CD8-positive, alpha-beta memory T cell (primary cell): ENCODE measurements around the gene ZC3H4. TPM values are rescaled to one million over a fixed set of nuclear protein-coding genes. Genes with fewer than 3 reads are reported as not detected.

Experiments
- CTCF ChIA-PET: fragments of 350-600 bp; sonication (Branson Sonifier 250); formaldehyde crosslinking; loops from one replicate; lab custom pipeline; 2021; ENCODE audit warnings: antibody characterized with exemption; lab: Charles Lee
- POLR2A ChIA-PET: fragments of 350-600 bp; sonication (Branson Sonifier 250); formaldehyde crosslinking; loops from one replicate; lab custom pipeline; 2021; ENCODE audit warnings: antibody characterized with exemption; lab: Charles Lee
- DNase-seq, 5 donors: peaks; one replicate each; pipeline versions ENCODE4 v3.0.0 to v3.0.0-alpha.2; 2020 to 2022; ENCODE audit warnings: mixed read lengths in 1 of 5
- H3K27ac ChIP-seq: one replicate; pipeline ENCODE4 v1.7.0; 2013; ENCODE audit warnings: low read depth, mild to moderate bottlenecking, low read length, moderate library complexity
- H3K27me3 ChIP-seq: 2 replicates; pipeline ENCODE4 v1.7.0; 2013; ENCODE audit warnings: low read length, mild to moderate bottlenecking; ENCODE audit not compliant: insufficient read depth, poor library complexity, severe bottlenecking
- H3K36me3 ChIP-seq: 2 replicates; pipeline ENCODE4 v1.7.0; 2013; ENCODE audit warnings: mild to moderate bottlenecking, low read length, moderate library complexity; ENCODE audit not compliant: insufficient read depth
- H3K4me1 ChIP-seq: 2 replicates; pipeline ENCODE4 v1.7.0; 2013; ENCODE audit warnings: mild to moderate bottlenecking, low read length, moderate library complexity; ENCODE audit not compliant: insufficient read depth
- H3K4me3 ChIP-seq: 2 replicates; pipeline ENCODE4 v1.7.0; 2013; ENCODE audit warnings: mild to moderate bottlenecking, low read length
- H3K9me3 ChIP-seq: 2 replicates; pipeline ENCODE4 v1.7.0; 2013; ENCODE audit warnings: mild to moderate bottlenecking, low read length
- H3K27ac Mint-ChIP-seq, 8 donors: one replicate each; pipeline ENCODE4 v1.8.0; 2020 to 2021; ENCODE audit warnings: mixed read lengths in 8 of 8, mild to moderate bottlenecking in 6 of 8, inconsistent platforms in 3 of 8, moderate library complexity in 3 of 8
- H3K27me3 Mint-ChIP-seq, 2 donors: one replicate each; pipeline ENCODE4 v1.8.0; 2020 to 2021; ENCODE audit warnings: mixed read lengths in 2 of 2, mild to moderate bottlenecking in 1 of 2, moderate library complexity in 1 of 2
- H3K36me3 Mint-ChIP-seq, 3 donors: one replicate each; pipeline ENCODE4 v1.8.0; 2020 to 2021; ENCODE audit warnings: mixed read lengths in 3 of 3, inconsistent platforms in 1 of 3, mild to moderate bottlenecking in 1 of 3
- H3K4me1 Mint-ChIP-seq, 3 donors: one replicate each; pipeline ENCODE4 v1.8.0; 2020 to 2021; ENCODE audit warnings: mixed read lengths in 3 of 3, inconsistent platforms in 1 of 3, mild to moderate bottlenecking in 1 of 3
- H3K4me3 Mint-ChIP-seq, 7 donors: one replicate each; pipeline ENCODE4 v1.8.0; 2020 to 2021; ENCODE audit warnings: mixed read lengths in 7 of 7, mild to moderate bottlenecking in 6 of 7, moderate library complexity in 4 of 7, inconsistent platforms in 2 of 7
- H3K9me3 Mint-ChIP-seq, 5 donors: one replicate each; pipeline ENCODE4 v1.8.0; 2020 to 2022; ENCODE audit warnings: mixed read lengths in 5 of 5, mild to moderate bottlenecking in 3 of 5, moderate library complexity in 2 of 5, inconsistent platforms in 1 of 5
- polyA plus RNA-seq: library from polyadenylated mRNA; unstranded; fragments of 300-500 nt; fragmentation: Illumina TruSeq; gene quantifications from one replicate; pipeline ENCODE4 v1.2.3, GENCODE V29; 2021
- total RNA-seq, 2 experiments: library from RNA; stranded (reverse); gene quantifications; one replicate each; pipeline ENCODE4 v1.2.3, GENCODE V29; 2021

Gene ZC3H4
- total and polyA plus RNA-seq, 3 experiments from 2014 or later: 3.2 to 99.6 (median 90.3) TPM

DNA sequence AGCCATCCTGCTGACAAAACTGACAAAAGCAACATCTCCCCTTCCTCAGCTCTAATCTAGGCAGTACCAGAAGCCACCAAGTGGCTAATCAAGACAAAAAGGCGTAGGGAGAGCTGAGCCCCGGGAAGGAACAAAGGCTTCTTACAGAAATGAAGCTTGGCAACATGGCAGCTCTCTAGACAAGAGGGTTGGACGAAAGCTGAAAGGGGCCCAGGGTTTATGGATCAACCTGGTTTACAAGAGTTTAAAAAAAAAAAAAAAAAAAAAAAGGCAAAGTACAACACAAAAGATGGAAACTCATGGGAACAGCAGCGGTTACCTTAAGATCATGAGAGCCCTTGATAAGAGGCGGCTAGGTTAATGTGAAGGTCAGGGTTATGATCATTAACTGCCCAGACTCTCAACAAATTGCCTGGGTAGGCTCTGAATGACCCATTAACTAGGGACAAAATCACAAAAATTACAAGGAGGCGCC is 14.0 kb downstream of the ZC3H4 start:
- POLR2A ChIA-PET: interaction anchor here (0.7 kb wide), 1 partner anchor 57 kb away, joined by 6 read pairs; no protein-coding TSS in a partner anchor
- no peaks in the 10 kb centered on the region for H3K36me3 ChIP-seq
- peaks cover 25% of the 10 kb centered on the region for H3K4me1 ChIP-seq

DNA sequence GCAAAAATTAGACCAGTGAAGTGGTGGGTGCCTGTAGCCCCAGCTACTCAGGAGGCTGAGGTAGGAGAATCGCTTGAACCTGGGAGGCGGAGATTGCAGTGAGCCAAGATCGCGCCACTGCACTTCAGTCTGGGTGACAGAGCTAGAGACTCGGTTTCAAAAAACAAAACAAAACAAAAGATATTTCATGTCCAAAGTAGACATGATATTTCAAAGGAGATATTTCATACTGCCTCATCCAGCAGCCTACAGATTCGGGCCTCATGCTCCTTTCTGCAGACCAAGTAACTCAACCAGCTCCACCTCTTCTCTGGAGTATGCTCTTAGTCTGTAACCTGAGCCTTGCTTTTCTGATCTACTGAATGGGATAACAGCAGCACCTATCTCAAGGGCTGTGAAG is 15.0 kb downstream of the ZC3H4 start:
- Mint-ChIP-seq H3K36me3 (peaks cover 0 to 49% (median 11%) of the 10 kb centered on the region in 3 donors), H3K4me3 (no peak overlapping the region), H3K27ac (peak overlapping the region in 5 of 8 donors; percentile 32 to 64 (median 50)), H3K4me1 (peaks cover 52 to 70% (median 61%) of the 10 kb centered on the region in 3 donors), H3K9me3 (no peaks in the 10 kb centered on the region), H3K27me3 (no peaks in the 10 kb centered on the region)
- ChIA-PET CTCF (interaction anchor here (0.8 to 1.2 kb wide), 2 partner anchors 19 to 27 kb away, joined by 3 read pairs; no protein-coding TSS in a partner anchor), POLR2A (interaction anchor here (1.5 kb wide), 1 partner anchor 15 kb away, joined by 5 read pairs; the partner anchor contains the start of gene ZC3H4)
- no peak overlapping the region for H3K4me3 ChIP-seq
- H3K36me3 ChIP-seq: peaks cover 4% of the 10 kb centered on the region
- no peaks in the 10 kb centered on the region for H3K9me3 ChIP-seq
- no peak overlapping the region for H3K27ac ChIP-seq
- peaks cover 36% of the 10 kb centered on the region for H3K4me1 ChIP-seq
- DNase-seq: no peak
- no peaks in the 10 kb centered on the region for H3K27me3 ChIP-seq

More for the DNA sequence above, 14.0 kb downstream of the ZC3H4 start:
- Histone ChIP-seq H3K27me3 (no peaks in the 10 kb centered on the region), H3K9me3 (no peaks in the 10 kb centered on the region), H3K27ac (no peak overlapping the region), H3K4me3 (no peak overlapping the region)
- Mint-ChIP-seq H3K27me3 (no peaks in the 10 kb centered on the region), H3K27ac (no peak overlapping the region), H3K4me1 (peaks cover 42 to 64% (median 58%) of the 10 kb centered on the region in 3 donors), H3K9me3 (no peaks in the 10 kb centered on the region), H3K4me3 (no peak overlapping the region), H3K36me3 (peaks cover 0 to 43% (median 8%) of the 10 kb centered on the region in 3 donors)
- CTCF ChIA-PET: interaction anchor here (0.7 to 1.4 kb wide), 5 partner anchors 14 to 185 kb away, joined by 3 to 4 read pairs (median 3); partner anchors contain the start of gene ZC3H4
- DNase-seq: no peak

DNA sequence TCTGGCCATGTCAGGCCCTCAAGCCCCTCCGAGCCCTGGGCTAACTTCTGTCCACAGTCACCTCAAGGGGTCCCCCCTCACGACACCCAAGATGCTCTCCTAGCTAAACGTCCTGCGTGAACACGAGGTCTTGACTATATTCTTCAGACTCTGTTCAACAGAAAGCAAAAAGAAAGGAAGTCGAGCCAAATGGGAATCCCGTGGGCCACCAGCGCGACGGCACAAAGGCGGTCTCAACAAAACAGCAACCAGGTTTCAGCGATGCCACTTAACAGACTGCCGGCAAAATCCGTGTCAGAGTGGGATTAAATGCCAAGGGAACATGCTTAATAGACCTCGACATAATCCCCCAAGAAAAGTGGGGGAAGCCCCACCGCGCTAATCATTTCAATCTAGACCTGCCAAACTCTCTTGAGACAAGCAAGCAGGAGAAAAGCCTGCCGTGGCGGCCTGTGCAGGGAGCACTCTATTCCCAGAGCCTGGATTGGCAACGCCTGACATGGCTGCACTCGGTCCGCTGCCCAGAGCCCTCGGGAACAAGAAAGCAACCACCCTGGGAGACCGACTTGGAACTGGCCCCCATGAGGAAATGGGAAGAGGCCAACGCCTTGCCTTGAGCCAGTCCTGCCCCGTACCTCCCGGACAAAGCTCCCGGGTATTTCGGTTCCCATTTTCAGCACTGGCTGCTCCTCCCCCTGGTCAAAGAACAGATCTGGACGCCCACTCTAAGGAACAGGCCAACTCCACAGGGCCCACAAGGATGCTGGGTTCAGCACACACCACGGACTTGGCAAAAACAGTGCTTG is 16.0 kb downstream of the ZC3H4 start:
- Histone ChIP-seq H3K27ac (no peak overlapping the region), H3K36me3 (peaks cover 6% of the 10 kb centered on the region), H3K4me1 (peaks cover 36% of the 10 kb centered on the region), H3K4me3 (no peak overlapping the region), H3K27me3 (no peaks in the 10 kb centered on the region), H3K9me3 (no peaks in the 10 kb centered on the region)
- peak overlapping the region in 3 of 8 donors; percentile 10 to 71 (median 24) for H3K27ac Mint-ChIP-seq
- POLR2A ChIA-PET: interaction anchor here (1.5 kb wide), 1 partner anchor 16 kb away, joined by 5 read pairs; the partner anchor contains the start of gene ZC3H4
- CTCF ChIA-PET: interaction anchor here (1.5 kb wide), 1 partner anchor 34 kb away, joined by 3 read pairs; no protein-coding TSS in a partner anchor
- no peaks in the 10 kb centered on the region for H3K9me3 Mint-ChIP-seq
- peaks cover 0 to 53% (median 11%) of the 10 kb centered on the region in 3 donors for H3K36me3 Mint-ChIP-seq
- H3K4me1 Mint-ChIP-seq: peaks cover 49 to 67% (median 62%) of the 10 kb centered on the region in 3 donors
- no peak overlapping the region for H3K4me3 Mint-ChIP-seq
- DNase-seq: no peak
- H3K27me3 Mint-ChIP-seq: no peaks in the 10 kb centered on the region

DNA sequence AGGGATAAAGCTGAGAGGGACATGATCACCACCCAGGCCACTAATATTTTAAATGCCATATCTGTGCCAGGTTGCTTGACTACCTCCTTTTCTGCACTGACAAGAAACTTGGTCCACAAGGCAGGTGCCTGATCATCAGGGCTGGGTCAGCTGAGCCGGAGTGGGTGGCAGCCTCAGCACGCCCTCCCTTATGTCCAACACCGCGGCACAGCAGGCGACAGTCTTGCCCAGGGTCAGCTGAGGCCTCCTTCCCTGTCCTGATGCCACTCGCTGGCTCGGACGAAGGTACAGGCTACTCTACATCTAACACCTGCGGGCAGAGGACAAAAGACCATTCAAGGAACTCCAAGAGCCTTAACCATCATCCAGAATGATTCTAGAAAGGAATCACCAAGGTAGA is 16.9 kb downstream of the ZC3H4 start:
- peaks cover 0 to 54% (median 11%) of the 10 kb centered on the region in 3 donors for H3K36me3 Mint-ChIP-seq
- peaks cover 43 to 63% (median 53%) of the 10 kb centered on the region in 3 donors for H3K4me1 Mint-ChIP-seq
- H3K9me3 Mint-ChIP-seq: no peaks in the 10 kb centered on the region
- POLR2A ChIA-PET: interaction anchor here (2.7 kb wide), 1 partner anchor 16 kb away, joined by 24 read pairs; the partner anchor contains the start of gene ZC3H4
- H3K4me3 ChIP-seq: no peak overlapping the region
- H3K27ac Mint-ChIP-seq: peak overlapping the region in 6 of 8 donors; percentile 3 to 88 (median 67)
- no peak for DNase-seq
- CTCF ChIA-PET: interaction anchor here (1.5 kb wide), 1 partner anchor 34 kb away, joined by 3 read pairs; no protein-coding TSS in a partner anchor
- H3K4me3 Mint-ChIP-seq: no peak overlapping the region
- H3K9me3 ChIP-seq: no peaks in the 10 kb centered on the region
- H3K27me3 ChIP-seq: no peaks in the 10 kb centered on the region
- H3K4me1 ChIP-seq: peaks cover 28% of the 10 kb centered on the region
- H3K27me3 Mint-ChIP-seq: no peaks in the 10 kb centered on the region
- H3K27ac ChIP-seq: no peak overlapping the region
- peaks cover 6% of the 10 kb centered on the region for H3K36me3 ChIP-seq

DNA sequence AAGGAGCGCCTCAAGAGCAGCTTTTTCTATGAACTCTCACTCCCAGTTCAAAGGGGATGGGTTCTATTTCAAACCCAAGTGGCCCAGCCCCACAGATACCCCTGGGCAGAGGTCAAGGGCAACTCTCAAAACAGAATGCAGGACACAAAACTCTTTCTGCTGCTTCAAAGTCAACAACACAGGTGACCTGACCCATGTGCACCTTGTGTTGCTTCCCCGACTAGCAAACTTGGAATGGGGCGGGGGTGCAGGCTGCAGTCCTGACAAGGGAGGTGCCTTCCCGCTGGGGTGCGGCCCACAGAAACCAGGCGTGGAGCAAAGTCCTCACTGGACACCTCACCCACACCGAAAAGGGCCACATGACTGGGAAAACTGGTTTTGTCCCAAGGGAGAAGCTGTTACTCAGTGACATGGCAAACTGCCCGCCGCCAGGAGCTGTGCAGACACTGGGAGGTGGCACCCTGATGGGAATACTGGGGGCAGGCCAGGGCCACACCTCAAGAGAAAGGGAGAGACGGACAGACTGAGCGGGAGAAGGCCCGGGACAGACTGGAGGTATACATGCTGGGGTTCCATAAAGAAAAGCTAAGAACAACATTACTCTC is 17.4 kb downstream of the ZC3H4 start:
- Mint-ChIP-seq H3K27ac (peak overlapping the region; percentile 88 to 98 (median 92)), H3K4me3 (peak overlapping the region in 1 of 7 donors; percentile 72), H3K36me3 (peaks cover 0 to 55% (median 11%) of the 10 kb centered on the region in 3 donors), H3K27me3 (no peaks in the 10 kb centered on the region), H3K4me1 (peaks cover 43 to 63% (median 53%) of the 10 kb centered on the region in 3 donors), H3K9me3 (no peaks in the 10 kb centered on the region)
- POLR2A ChIA-PET: interaction anchor here (1.1 to 2.7 kb wide), 2 partner anchors 16 to 22 kb away, joined by 3 to 24 read pairs; partner anchors contain the start of gene ZC3H4
- no peak for DNase-seq
- Histone ChIP-seq H3K4me3 (no peak overlapping the region), H3K27me3 (no peaks in the 10 kb centered on the region), H3K4me1 (peaks cover 28% of the 10 kb centered on the region), H3K9me3 (no peaks in the 10 kb centered on the region), H3K36me3 (peaks cover 6% of the 10 kb centered on the region), H3K27ac (no peak overlapping the region)
- CTCF ChIA-PET: interaction anchor here (1.2 to 3.5 kb wide), 3 partner anchors 12 to 35 kb away, joined by 3 to 16 read pairs (median 4); partner anchors contain the start of gene ZC3H4

DNA sequence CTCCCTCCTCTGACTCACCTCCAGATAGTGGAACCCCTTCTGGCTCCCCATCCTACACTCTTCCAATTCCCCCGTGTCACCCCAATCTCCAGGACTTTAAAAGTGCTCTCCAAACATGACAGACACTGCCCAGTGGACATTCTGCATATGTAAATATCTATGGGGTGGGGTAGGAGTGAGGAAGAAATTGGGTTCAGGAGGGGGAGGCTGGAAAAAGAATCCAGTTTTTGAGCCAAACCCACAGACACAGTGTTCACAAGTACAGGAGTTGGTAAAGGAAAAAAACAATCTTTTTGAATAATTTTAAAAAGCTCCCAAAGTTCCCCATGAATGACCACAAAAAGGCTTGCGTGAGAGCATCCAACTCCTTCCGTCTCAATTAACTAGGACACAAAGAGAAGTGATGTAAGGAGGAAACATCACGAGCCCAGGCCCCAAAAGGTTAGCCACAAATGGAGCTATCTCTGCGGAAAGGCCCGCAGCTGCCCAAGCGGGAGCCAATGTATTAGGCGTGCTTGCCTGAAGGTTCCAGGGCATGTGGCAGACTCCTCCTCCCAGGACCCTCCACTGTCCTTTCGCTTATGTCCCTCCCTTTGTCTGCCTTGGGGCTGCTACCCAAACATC is 18.0 kb downstream of the ZC3H4 start:
- Mint-ChIP-seq H3K4me1 (peaks cover 45 to 63% (median 56%) of the 10 kb centered on the region in 3 donors), H3K27ac (peak overlapping the region; percentile 88 to 98 (median 92)), H3K9me3 (no peaks in the 10 kb centered on the region), H3K27me3 (no peaks in the 10 kb centered on the region), H3K4me3 (peak overlapping the region in 6 of 7 donors; percentile 32 to 75 (median 66)), H3K36me3 (peaks cover 3 to 61% (median 14%) of the 10 kb centered on the region in 3 donors)
- POLR2A ChIA-PET: interaction anchor here (0.6 to 2.7 kb wide), 3 partner anchors 17 to 37 kb away, joined by 3 to 24 read pairs (median 5); partner anchors contain the start of gene ZC3H4
- Histone ChIP-seq H3K4me3 (no peak overlapping the region), H3K27me3 (no peaks in the 10 kb centered on the region), H3K9me3 (no peaks in the 10 kb centered on the region), H3K27ac (peak overlapping the region; percentile 64), H3K36me3 (peaks cover 6% of the 10 kb centered on the region), H3K4me1 (peaks cover 28% of the 10 kb centered on the region)
- CTCF ChIA-PET: interaction anchor here (0.6 to 3.5 kb wide), 4 partner anchors 12 to 55 kb away, joined by 3 to 16 read pairs (median 4); partner anchors contain the start of gene ZC3H4
- DNase-seq: no peak
